GM19193 (cell line): ENCODE results near the gene ADAMTSL4.

Experiments
- POLR2A ChIP-seq: IDR thresholded peaks from 4 replicates; pipeline ENCODE4 v1.6.1; 2011; ENCODE audit not compliant: insufficient read depth, insufficient read length; ENCODE audit errors: extremely low read depth

ADAMTSL4 gene

DNA sequence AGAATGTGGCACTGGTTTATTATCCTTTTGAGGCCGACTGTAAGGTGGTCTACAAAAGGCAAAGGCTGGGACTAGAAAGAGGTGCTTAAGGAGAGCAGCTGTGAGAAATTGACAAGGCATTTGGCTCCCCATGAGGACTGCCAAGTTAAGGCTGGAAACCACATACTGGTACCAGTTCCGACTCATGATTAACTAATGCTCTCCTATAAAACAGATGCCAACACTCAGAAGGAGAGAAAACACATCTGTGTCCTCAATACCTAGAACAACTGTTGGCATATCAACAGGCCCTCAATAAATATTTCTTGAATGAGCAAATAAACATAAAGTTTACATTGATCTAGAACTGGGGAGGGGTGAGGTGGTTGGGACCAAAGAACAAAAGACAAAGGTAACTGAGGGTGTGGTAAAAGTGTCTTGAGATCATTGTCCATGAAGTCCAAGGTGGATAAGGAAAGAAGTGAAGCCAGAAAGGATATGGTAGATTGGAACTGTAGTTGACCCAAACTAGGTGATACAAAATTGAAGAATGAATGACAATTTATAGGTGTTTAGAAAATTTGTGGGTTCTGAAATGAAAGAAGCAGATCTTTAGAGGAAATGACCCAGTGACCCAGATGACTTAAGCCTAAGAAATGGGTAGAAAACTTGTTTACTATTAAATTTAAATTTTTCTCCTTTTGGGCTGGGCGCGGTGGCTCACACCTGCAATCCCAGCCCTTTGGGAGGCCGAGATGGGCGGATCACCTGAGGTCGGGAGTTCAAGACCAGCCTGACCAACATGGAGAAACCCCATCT is 47.1 kb downstream of the ADAMTSL4 start:
- no peak for TF ChIP-seq POLR2A

DNA sequence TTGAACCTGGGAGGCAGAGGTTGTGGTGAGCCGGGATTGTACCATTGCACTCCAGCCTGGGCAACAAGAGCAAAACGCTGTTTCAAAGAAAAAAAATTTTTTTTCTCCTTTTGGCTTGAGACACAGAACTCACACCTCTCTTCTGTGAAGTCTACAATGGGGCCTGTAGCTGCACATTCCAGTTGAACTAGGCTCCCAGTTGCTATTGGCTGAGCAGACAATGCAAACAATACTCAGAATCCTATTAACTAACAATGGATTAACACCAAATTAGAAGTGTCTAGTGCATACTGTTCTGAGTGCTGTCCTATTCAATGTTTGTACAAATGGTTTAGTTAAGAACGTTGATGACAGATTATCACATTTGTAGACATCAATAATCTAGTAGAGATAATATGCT is 47.8 kb downstream of the ADAMTSL4 start:
- TF ChIP-seq POLR2A, result no peak

DNA sequence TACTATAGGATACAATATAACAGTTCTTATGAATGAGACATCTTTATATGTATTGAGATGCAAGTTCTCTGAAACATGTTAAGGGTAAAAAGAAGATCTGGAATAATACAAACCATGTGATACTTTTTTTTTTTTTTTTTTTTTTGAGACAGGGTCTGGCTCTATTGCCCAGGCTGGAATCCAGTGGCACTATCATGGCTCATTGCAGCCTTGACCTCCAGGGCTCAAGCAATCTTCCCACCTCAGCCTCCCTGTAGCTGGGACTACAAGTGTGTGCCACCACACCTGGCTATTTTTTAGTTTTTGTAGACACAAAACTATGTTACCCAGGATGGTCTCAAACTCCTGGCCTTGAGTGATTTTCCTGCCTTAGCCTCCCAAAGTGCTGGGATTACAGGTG is 52.3 kb downstream of the ADAMTSL4 start:
- no peak for TF ChIP-seq POLR2A

DNA sequence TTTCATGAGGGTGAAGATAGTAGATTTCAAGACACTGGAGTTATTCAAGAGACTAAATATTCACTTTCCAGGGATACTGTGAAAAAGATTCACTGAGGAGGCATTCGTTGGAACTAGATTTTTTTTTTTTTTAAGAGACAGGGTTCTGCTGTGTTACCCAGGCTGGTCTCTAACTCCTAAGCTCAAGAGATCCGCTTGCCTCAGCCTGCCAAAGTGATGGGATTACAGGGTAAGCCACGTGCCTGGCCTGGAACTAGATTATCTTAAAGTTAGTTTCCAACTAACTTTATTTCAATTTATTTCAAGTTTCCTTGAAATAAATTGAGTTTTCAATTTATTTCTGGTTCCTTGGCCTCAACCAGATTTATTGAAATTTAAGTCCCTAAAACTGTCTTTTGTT is 54.5 kb downstream of the ADAMTSL4 start:
- TF ChIP-seq POLR2A, result no peak

DNA sequence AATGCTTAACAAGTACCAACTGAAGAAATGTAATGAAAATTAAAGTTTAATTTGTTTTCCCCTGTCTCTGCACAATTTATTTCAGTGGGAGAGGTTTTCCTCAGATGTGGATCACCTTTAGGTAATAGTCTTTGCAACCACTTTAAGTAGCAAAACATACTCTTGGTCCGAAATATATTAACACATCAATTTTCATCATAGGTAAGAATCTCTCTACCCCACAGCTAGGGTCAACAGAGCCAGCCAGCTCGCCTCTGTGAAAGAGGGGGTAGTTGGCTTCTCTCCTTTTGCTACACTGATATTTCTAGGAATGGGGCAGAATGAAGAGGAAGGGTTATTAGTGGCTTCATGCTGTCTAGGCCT is 55.0 kb downstream of the ADAMTSL4 start:
- no peak for TF ChIP-seq POLR2A

DNA sequence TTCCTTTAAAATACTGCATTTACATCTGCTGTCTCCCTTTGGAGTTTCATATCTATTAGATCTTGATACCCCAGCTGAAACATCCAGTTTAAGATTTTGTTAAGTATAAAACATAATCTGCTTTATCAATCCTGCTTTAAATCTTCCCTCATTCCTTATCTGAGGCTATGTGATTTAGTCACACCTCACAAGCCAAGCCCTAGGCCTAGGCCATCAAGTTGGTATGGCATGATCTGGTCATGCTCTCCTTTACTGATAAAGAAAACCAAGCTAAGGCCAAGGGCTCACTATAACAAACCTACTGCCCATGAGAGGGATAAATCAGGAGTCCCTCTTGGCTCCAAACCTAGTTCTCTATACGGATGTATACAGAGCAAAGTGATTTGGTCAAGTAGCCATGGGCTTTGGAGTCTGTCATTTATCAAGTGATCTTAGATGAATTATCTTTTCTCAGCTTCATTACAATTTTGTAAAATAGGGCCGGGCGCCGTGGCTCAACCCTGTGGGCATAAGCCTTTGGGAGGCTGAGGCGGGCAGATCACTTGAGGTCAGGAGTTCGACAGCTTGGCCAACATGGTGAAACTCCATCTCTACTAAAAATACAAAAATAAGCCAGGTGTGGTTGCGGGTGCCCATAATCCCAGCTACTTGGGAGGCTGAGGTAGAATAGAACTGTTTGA is 57.4 kb downstream of the ADAMTSL4 start:
- no peak for TF ChIP-seq POLR2A

DNA sequence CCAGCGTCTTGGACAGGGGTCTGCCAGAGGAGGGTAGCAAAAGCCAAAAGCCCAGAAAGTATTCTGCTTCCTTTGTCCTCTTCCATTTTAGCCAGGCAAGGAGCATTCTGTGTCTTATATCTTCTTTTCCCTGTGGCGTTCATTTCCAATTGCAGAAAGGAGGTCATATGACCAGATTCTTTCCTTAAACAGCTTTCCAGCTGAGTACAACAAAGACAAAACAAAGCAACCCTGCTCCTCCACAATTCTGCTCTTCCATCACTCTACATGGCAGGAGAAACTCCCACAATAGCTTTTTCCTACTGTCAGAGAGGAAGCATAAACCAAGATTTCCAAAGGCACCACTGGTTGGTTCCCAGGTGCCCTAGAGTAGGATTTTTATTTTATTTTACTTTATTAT is 60.5 kb downstream of the ADAMTSL4 start:
- no peak for TF ChIP-seq POLR2A
